ENCODE measurements around the gene OS9.

- TF ChIP-seq TAF1 (IDR thresholded peaks at IDR 0.05; ENCODE audit: low read depth, low read length), result no peak
- TF ChIP-seq POLR2AphosphoS5 (IDR thresholded peaks at IDR 0.05; ENCODE audit: low read depth, low read length), result no peak
- no peak for TF ChIP-seq POLR2A (IDR thresholded peaks at IDR 0.05; ENCODE audit: low read depth, low read length)
- TF ChIP-seq SPI1 (IDR thresholded peaks at IDR 0.05; ENCODE audit: low read depth, low read length), result no peak
Observed at GRCh38 chr12:57756406-57757341, 62.7 kb downstream of the OS9 start.

All from GM12891 (cell line).